ENCODE measurements around the gene FKBP5. TPM values are rescaled to one million over a fixed set of nuclear protein-coding genes. Genes with fewer than 3 reads are reported as not detected.

Gene FKBP5
- total and polyA plus RNA-seq, 2 donors (not counting 3 experiments of a cell fraction or from before 2014, with no cell fraction given): 16.7 to 56.8 TPM

DNA sequence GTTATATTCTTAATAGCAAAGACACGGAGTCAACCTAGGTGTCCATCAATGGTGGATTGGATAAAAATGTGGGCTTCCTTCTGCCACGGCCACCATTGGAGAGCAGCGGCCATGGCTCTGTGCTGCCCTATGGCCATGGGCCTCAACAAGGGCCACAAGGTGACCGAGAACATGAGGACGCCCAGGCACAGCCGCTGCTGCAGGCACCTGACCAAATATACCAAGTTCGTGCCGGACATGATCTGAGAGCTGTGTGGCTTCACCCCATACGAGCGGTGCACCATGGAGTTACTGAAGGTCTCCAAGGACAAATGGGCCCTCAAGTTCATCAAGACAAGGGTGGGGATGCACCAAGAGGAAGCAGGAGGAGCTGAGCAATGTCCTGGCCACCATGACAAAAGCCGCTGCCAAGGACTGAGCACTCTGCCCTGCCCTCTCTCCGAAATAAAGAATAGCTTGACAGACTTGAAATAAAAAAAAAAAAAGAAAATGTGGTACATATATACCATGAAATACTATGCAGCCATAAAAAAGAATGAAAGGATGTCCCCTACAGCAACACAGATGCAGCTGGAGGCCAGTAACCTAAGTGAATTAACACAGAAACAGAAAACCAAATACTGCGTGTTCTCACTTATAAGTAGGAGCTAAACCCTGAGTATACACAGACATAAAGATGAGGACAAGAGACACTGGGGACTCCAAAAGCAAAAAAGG, 81.0 kb downstream of the FKBP5 start:
- H4K20me1 ChIP-seq (replicated peaks; ENCODE audit: control insufficient read depth, extremely low read depth, insufficient read depth, low read length): no peaks in the 10 kb centered on the region

More for the DNA sequence above, 81.0 kb downstream of the FKBP5 start:
- DNase-seq (ENCODE audit: low read depth, low spot score): no peak
- dilution Hi-C loops (cut with MboI; ENCODE audit: extremely low pct_ligation_motif_present, low sequenced_read_pairs) (no loop called here), intact Hi-C loops (cut with micrococcal nuclease) (no loop called here)
- ChIA-PET POLR2A (no interaction called here), CTCF (interaction anchor here (0.6 to 2.0 kb wide), 3 partner anchors 16 to 151 kb away, joined by 3 to 6 read pairs (median 3); no protein-coding TSS in a partner anchor)
- Histone ChIP-seq H3K9me3 (replicated peaks; ENCODE audit: control insufficient read depth, insufficient read depth, low read length) (no peaks in the 10 kb centered on the region), H3K4me1 (ENCODE audit: control insufficient read depth, extremely low read depth, insufficient read depth, low read length) (peaks cover 24% of the 10 kb centered on the region), H3K4me2 (ENCODE audit: insufficient read depth, low read length) (no peak overlapping the region), H2AFZ (ENCODE audit: low read depth, low read length) (no peak overlapping the region), H3K36me3 (ENCODE audit: control insufficient read depth in 2 of 2, extremely low read depth in 1 of 2, insufficient read depth in 2 of 2, low read length in 2 of 2) (no peaks in the 10 kb centered on the region), H3K27ac (ENCODE audit: insufficient read depth, low read depth, low read length) (no peak overlapping the region), H3K79me2 (ENCODE audit: control insufficient read depth, insufficient read depth, low read length) (peaks cover 9% of the 10 kb centered on the region), H3K4me3 (replicated peaks in 1 of 3; ENCODE audit: insufficient read depth in 1 of 3, low read depth in 1 of 3, low read length in 3 of 3) (no peak overlapping the region), H3K9me1 (replicated peaks; ENCODE audit: control insufficient read depth, extremely low read depth, insufficient read depth, low read length) (no peaks in the 10 kb centered on the region), H3K9ac (replicated peaks; ENCODE audit: extremely low read depth, insufficient read depth, low read length) (no peak overlapping the region), H3K27me3 (ENCODE audit: control insufficient read depth in 2 of 2, insufficient read depth in 2 of 2, low read length in 2 of 2) (no peaks in the 10 kb centered on the region)
- FAIRE-seq: no peak
- no peak for TF ChIP-seq FOS (IDR thresholded peaks at IDR 0.05; ENCODE audit: borderline replicate concordance, insufficient read depth, low read length)
- no peak for TF ChIP-seq EZH2 (IDR thresholded peaks at IDR 0.05; ENCODE audit: borderline replicate concordance, low read depth, low read length, severe bottlenecking)
- TF ChIP-seq JUN (IDR thresholded peaks at IDR 0.05; ENCODE audit: borderline replicate concordance, insufficient read depth, insufficient read length, low read depth): no peak
- TF ChIP-seq, protein P1, sequence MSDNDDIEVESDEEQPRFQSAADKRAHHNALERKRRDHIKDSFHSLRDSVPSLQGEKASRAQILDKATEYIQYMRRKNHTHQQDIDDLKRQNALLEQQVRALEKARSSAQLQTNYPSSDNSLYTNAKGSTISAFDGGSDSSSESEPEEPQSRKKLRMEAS (IDR thresholded peaks at IDR 0.05; ENCODE audit: insufficient read depth, insufficient read length): no peak
- TF ChIP-seq POLR2A (IDR thresholded peaks at IDR 0.05; ENCODE audit: low read depth, low read length): no peak
- no peak for TF ChIP-seq MYC (IDR thresholded peaks at IDR 0.05; ENCODE audit: low read depth, low read length)
- TF ChIP-seq POLR2AphosphoS5 (IDR thresholded peaks at IDR 0.05; ENCODE audit: insufficient read depth, low read depth, low read length): no peak
- no peak for TF ChIP-seq GATA2 (IDR thresholded peaks at IDR 0.05; ENCODE audit: insufficient read depth, insufficient read length, low read depth, low read length)
- TF ChIP-seq CTCF (IDR thresholded peaks at IDR 0.05; ENCODE audit: extremely low read depth in 1 of 2, insufficient read depth in 1 of 2, low read depth in 1 of 2, low read length in 2 of 2): no peak
- no TSS peak for BruUV-seq (replicated peaks)
